Loucy (cell line): ENCODE measurements around the gene ABCB6.

Experiments
- EZH2phosphoT487 ChIP-seq: fragments of 200-600 bp; IDR thresholded peaks from 2 replicates; pipeline ENCODE4 v1.6.1; 2018; ENCODE audit warnings: antibody characterized with exemption, mild to moderate bottlenecking, moderate library complexity, borderline replicate concordance
- TF ChIP-seq, protein P1 (sequence below): fragments of 200-600 bp; sonication (generic); conservative IDR thresholded peaks from 2 replicates; pipeline ENCODE4 v1.5.1; 2014; ENCODE audit warnings: mild to moderate bottlenecking, antibody characterized with exemption, low read length

DNA sequence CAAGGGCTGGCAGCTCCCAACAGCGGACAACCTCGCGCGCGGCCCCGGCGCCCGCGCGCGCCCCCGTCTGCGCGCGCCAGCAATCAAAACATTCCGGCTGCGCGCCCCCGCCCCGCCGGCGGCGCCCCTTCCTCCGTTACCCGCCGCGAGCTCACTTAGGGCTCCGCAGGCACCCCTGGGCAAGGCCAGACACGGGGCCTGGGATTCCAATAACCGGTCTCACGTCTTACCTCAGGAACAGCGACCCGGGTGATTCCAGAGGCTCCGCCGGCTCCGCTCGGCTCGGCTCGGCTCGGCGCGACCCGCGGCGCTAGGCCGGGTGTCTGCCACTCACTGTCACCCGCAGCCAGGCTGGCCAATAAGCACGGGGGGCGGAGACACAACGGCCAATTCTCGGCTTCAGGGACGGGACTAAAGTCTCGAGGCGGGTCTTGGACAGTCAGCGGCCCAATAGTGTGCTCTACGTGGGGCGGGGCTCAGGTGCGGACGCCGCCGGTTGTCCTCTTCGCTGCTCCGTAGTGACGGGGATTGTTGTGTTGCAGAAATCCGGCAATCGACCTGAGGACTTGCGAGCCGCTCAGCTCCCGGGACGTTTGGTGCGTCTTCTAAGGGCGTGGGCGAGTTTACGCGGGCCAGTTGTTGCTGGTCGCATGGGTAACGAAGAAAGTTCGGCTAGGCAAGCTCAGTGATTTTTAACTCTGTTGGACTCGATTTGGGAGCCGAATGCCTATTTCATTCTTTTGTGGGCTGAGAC, 10.7 kb upstream of the ABCB6 start, which contains the start of the genes ANKZF1 and ATG9A:
- TF ChIP-seq EZH2phosphoT487: no peak
- TF ChIP-seq, protein P1, sequence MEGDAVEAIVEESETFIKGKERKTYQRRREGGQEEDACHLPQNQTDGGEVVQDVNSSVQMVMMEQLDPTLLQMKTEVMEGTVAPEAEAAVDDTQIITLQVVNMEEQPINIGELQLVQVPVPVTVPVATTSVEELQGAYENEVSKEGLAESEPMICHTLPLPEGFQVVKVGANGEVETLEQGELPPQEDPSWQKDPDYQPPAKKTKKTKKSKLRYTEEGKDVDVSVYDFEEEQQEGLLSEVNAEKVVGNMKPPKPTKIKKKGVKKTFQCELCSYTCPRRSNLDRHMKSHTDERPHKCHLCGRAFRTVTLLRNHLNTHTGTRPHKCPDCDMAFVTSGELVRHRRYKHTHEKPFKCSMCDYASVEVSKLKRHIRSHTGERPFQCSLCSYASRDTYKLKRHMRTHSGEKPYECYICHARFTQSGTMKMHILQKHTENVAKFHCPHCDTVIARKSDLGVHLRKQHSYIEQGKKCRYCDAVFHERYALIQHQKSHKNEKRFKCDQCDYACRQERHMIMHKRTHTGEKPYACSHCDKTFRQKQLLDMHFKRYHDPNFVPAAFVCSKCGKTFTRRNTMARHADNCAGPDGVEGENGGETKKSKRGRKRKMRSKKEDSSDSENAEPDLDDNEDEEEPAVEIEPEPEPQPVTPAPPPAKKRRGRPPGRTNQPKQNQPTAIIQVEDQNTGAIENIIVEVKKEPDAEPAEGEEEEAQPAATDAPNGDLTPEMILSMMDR: no peak
